IPS-18c (cell line): ENCODE data around the gene OSBPL2.

Experiments
- H3K4me3 ChIP-seq: 2 replicates; pipeline ENCODE4 v1.7.0; 2013; ENCODE audit warnings: low read depth, mild to moderate bottlenecking, low read length, moderate library complexity; ENCODE audit not compliant: insufficient read depth
- H3K9me3 ChIP-seq: one replicate; pipeline ENCODE4 v1.6.1; 2013; ENCODE audit warnings: mild to moderate bottlenecking, low read length, moderate library complexity; ENCODE audit not compliant: control insufficient read depth, insufficient read depth

The OSBPL2 gene

GRCh38 chr20:62339647-62340062, 101.3 kb downstream of the OSBPL2 start:
- Histone ChIP-seq H3K4me3 (no peak overlapping the region), H3K9me3 (no peaks in the 10 kb centered on the region)

- Histone ChIP-seq H3K4me3 (no peak overlapping the region), H3K9me3 (peaks cover 4% of the 10 kb centered on the region)
These were observed 104.6 kb downstream of the OSBPL2 start for GRCh38 chr20:62342910-62343309.

- Histone ChIP-seq H3K9me3 (peaks cover 4% of the 10 kb centered on the region), H3K4me3 (no peak overlapping the region)
These were observed 105.8 kb downstream of the OSBPL2 start for GRCh38 chr20:62344092-62344491.

GRCh38 chr20:62344782-62345181, 106.5 kb downstream of the OSBPL2 start:
- Histone ChIP-seq H3K9me3 (peaks cover 4% of the 10 kb centered on the region), H3K4me3 (no peak overlapping the region)
